Measurements from ENCODE around the gene RNF150. TPM values are rescaled to one million over a fixed set of nuclear protein-coding genes. Genes with fewer than 3 reads are reported as not detected.

RNF150 gene
- total and polyA plus RNA-seq, 12 donors = 4.9 to 88.6 (median 61.3) TPM

- WGBS, 4 donors = 79 to 92% (median 86%) methylated on average over 7 of the region's 7 CpGs
- no peaks in the 10 kb centered on the region for H3K27me3 ChIP-seq
- no peak for TF ChIP-seq CTCF (IDR thresholded peaks at IDR 0.05)
- TF ChIP-seq POLR2A (IDR thresholded peaks at IDR 0.05) = no peak
- H3K36me3 ChIP-seq (replicated peaks in 1 of 2) = no peaks in the 10 kb centered on the region
- H3K4me3 ChIP-seq = no peak overlapping the region
- H3K4me1 ChIP-seq (replicated peaks in 1 of 2) = peaks cover 0 to 5% of the 10 kb centered on the region in 2 donors
- no peak for DNase-seq
- no peaks in the 10 kb centered on the region for H3K9me3 ChIP-seq (replicated peaks in 1 of 3)
- intact Hi-C loops (cut with DNase I) = loop anchor here in 1 of 2 donors (10.0 kb wide), 1 partner anchor 129 kb away; no protein-coding TSS in a partner anchor
- H3K27ac ChIP-seq = no peak overlapping the region
Measured at GRCh38 chr4:140865253-140866217, 267.7 kb downstream of the RNF150 start.

DNA sequence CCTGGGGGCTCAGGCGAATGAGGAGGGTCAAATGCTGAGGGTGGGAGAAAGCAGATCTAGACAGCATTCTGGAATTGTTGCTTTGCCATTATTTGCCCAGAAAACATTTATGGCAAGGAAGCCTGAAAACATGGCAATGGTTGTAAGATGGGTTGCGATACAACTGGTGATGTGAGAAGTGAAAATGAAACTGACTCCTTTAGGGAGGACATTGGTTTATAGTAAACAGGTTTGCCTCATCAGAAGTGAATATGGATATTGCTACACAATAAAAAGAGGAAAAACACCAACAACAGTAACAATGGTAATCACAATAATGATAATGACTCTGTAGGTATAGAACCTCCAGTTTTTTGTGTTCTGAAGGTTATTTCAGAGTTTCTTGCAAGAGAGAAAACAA is 270.1 kb downstream of the RNF150 start:
- no peaks in the 10 kb centered on the region for H3K9me3 ChIP-seq (replicated peaks in 1 of 3)
- no peaks in the 10 kb centered on the region for H3K36me3 ChIP-seq (replicated peaks in 1 of 2)
- TF ChIP-seq POLR2A (IDR thresholded peaks at IDR 0.05) (no peak), CTCF (IDR thresholded peaks at IDR 0.05) (no peak)
- 81 to 86% (median 85%) methylated on average over 2 of the region's 2 CpGs for WGBS, 4 donors
- no peak for DNase-seq
- intact Hi-C loops (cut with DNase I) = loop anchor here (5.0 to 10.0 kb wide), 2 partner anchors 132 to 269 kb away; partner anchors contain the start of gene RNF150 (in 2 of the 2)
- no peaks in the 10 kb centered on the region for H3K27me3 ChIP-seq
- no peak overlapping the region for H3K27ac ChIP-seq
- H3K4me1 ChIP-seq (replicated peaks in 1 of 2) = peaks cover 0 to 5% of the 10 kb centered on the region in 2 donors
- no peak overlapping the region for H3K4me3 ChIP-seq

DNA sequence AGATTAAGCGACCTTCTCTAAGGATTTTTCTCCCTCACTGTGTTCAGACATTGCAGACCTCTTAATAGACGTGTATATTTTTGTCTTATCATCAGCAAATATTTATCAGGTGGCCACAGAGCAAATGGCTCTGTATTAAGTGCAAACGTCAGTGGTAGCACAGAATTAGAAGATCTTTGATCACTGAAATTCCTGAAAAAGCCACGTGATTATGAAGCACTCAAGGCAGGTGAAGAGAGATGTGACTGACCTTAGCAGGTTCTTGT is 271.2 kb downstream of the RNF150 start:
- intact Hi-C loops (cut with DNase I) = loop anchor here (5.0 to 10.0 kb wide), 2 partner anchors 133 to 270 kb away; partner anchors contain the start of gene RNF150 (in 2 of the 2)
- H3K36me3 ChIP-seq (replicated peaks in 1 of 2) = no peaks in the 10 kb centered on the region
- H3K4me3 ChIP-seq = no peak overlapping the region
- no peak overlapping the region for H3K27ac ChIP-seq
- no peaks in the 10 kb centered on the region for H3K9me3 ChIP-seq (replicated peaks in 1 of 3)
- DNase-seq = no peak
- no peak for TF ChIP-seq POLR2A (IDR thresholded peaks at IDR 0.05)
- no peak for TF ChIP-seq CTCF (IDR thresholded peaks at IDR 0.05)
- WGBS, 4 donors = 70 to 86% (median 85%) methylated on average over 4 of the region's 4 CpGs
- peaks cover 0 to 5% of the 10 kb centered on the region in 2 donors for H3K4me1 ChIP-seq (replicated peaks in 1 of 2)
- no peaks in the 10 kb centered on the region for H3K27me3 ChIP-seq

DNA sequence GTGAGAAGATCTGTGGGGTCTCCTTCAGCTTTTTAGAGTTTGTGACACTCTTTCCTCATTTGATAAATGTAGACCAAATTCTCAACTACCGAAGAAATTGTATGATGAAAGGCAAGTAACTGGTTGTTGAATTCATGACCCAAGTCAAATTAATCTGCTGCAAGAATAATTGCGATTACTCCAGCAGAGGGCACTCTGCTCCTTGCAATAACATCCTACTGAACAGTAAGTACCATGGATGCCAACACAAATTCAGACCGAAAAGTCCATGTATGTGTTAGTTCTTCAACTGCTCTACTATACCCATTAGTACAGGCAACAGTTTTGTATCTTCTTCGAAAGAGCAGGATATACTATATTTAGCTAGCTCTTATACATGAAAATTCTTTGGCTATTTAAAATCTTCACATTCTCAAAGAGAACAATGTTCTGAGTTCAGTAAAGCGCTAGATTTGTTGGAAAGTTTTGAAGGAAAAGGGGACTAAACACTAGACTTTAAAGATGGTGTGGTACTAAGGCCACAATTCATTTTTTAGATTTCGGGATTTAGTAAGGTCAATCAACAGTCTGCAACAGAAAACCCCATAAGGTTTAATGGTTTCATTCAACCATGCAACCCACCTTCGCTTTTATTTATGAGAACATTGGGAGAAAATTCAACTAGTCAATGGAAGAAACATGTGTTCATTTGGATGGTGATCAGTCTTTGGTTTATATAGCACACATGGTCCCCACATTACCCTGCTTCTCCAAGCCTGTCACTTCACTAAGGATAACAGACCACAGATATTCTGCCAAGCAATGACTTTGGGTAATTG is 271.7 kb downstream of the RNF150 start:
- no peaks in the 10 kb centered on the region for H3K9me3 ChIP-seq (replicated peaks in 1 of 3)
- no peak overlapping the region for H3K27ac ChIP-seq
- no peak overlapping the region for H3K4me3 ChIP-seq
- H3K4me1 ChIP-seq (replicated peaks in 1 of 2) = peaks cover 0 to 3% of the 10 kb centered on the region in 2 donors
- TF ChIP-seq CTCF (IDR thresholded peaks at IDR 0.05) (peak; percentile 68 to 92 (median 90)), POLR2A (IDR thresholded peaks at IDR 0.05) (no peak)
- intact Hi-C loops (cut with DNase I) = loop anchor here (5.0 to 10.0 kb wide), 2 partner anchors 133 to 271 kb away; partner anchors contain the start of gene RNF150 (in 2 of the 2)
- no peaks in the 10 kb centered on the region for H3K36me3 ChIP-seq (replicated peaks in 1 of 2)
- WGBS, 4 donors = 31 to 40% (median 39%) methylated on average over 7 of the region's 7 CpGs
- DNase-seq = peak; percentile 69 to 92 (median 76)
- H3K27me3 ChIP-seq = no peaks in the 10 kb centered on the region

All from adrenal gland (tissue), 12 donors.